IPS DF 6.9 (cell line): ENCODE data around the gene MARK3.

ENCODE experiments used
- DNase-seq: peaks from one replicate; pipeline ENCODE4 v3.0.0-alpha.2; 2013; ENCODE audit warnings: low read depth, low spot score
- H3K27ac ChIP-seq: one replicate; pipeline ENCODE4 v1.5.1; 2013; ENCODE audit warnings: low read length, control low read depth
- H3K27me3 ChIP-seq: 2 replicates; pipeline ENCODE4 v1.6.1; 2013; ENCODE audit warnings: mild to moderate bottlenecking, low read length; ENCODE audit not compliant: control insufficient read depth, insufficient read depth
- H3K36me3 ChIP-seq: 2 replicates; pipeline ENCODE4 v1.6.1; 2013; ENCODE audit warnings: low read length; ENCODE audit not compliant: control insufficient read depth, insufficient read depth
- H3K4me1 ChIP-seq: 2 replicates; pipeline ENCODE4 v1.6.1; 2013; ENCODE audit warnings: low read length; ENCODE audit not compliant: control insufficient read depth, insufficient read depth
- H3K4me3 ChIP-seq: 2 replicates; pipeline ENCODE4 v1.5.1; 2013; ENCODE audit warnings: mild to moderate bottlenecking, low read length
- H3K9me3 ChIP-seq: 2 replicates; pipeline ENCODE4 v1.6.1; 2013; ENCODE audit warnings: low read length, inconsistent platforms; ENCODE audit not compliant: control insufficient read depth, insufficient read depth
- WGBS: extraction: QIAGEN DNeasy Blood & Tissue Kit; methylation state at CpG from one replicate; pipeline ENCODE4 v1.1.7; 2013; ENCODE audit warnings: mixed read lengths, missing lambda C conversion rate; ENCODE audit not compliant: insufficient read length, insufficient coverage; 5-methylcytosine and 5-hydroxymethylcytosine counted together

MARK3 gene

GRCh38 chr14:103533137-103533998 lies 148.2 kb downstream of the MARK3 start:
- peaks cover 4% of the 10 kb centered on the region for H3K4me1 ChIP-seq
- no peaks in the 10 kb centered on the region for H3K9me3 ChIP-seq
- no CpG with 5 or more reads among the region's 23 CpGs for WGBS
- peaks cover 16% of the 10 kb centered on the region for H3K36me3 ChIP-seq
- no peak overlapping the region for H3K4me3 ChIP-seq
- H3K27me3 ChIP-seq: no peaks in the 10 kb centered on the region
- H3K27ac ChIP-seq: no peak overlapping the region
- no peak for DNase-seq

GRCh38 chr14:103533999-103534575 lies 148.9 kb downstream of the MARK3 start:
- H3K9me3 ChIP-seq: no peaks in the 10 kb centered on the region
- no peak for DNase-seq
- no peak overlapping the region for H3K27ac ChIP-seq
- WGBS: no CpG with 5 or more reads among the region's 25 CpGs
- peaks cover 4% of the 10 kb centered on the region for H3K4me1 ChIP-seq
- no peak overlapping the region for H3K4me3 ChIP-seq
- H3K36me3 ChIP-seq: peaks cover 16% of the 10 kb centered on the region
- H3K27me3 ChIP-seq: no peaks in the 10 kb centered on the region

GRCh38 chr14:103534576-103535061 lies 149.4 kb downstream of the MARK3 start:
- no CpG with 5 or more reads among the region's 22 CpGs for WGBS
- H3K27me3 ChIP-seq: no peaks in the 10 kb centered on the region
- peaks cover 4% of the 10 kb centered on the region for H3K4me1 ChIP-seq
- peaks cover 16% of the 10 kb centered on the region for H3K36me3 ChIP-seq
- no peak overlapping the region for H3K4me3 ChIP-seq
- H3K27ac ChIP-seq: no peak overlapping the region
- no peaks in the 10 kb centered on the region for H3K9me3 ChIP-seq
- no peak for DNase-seq

- Histone ChIP-seq H3K27ac (no peak overlapping the region), H3K4me3 (no peak overlapping the region), H3K36me3 (peaks cover 16% of the 10 kb centered on the region), H3K4me1 (no peaks in the 10 kb centered on the region), H3K9me3 (no peaks in the 10 kb centered on the region), H3K27me3 (no peaks in the 10 kb centered on the region)
- no CpG with 5 or more reads among the region's 21 CpGs for WGBS
- no peak for DNase-seq
Observed at GRCh38 chr14:103535081-103535890, 150.1 kb downstream of the MARK3 start.

GRCh38 chr14:103535891-103536565 lies 150.8 kb downstream of the MARK3 start:
- Histone ChIP-seq H3K4me1 (no peaks in the 10 kb centered on the region), H3K9me3 (no peaks in the 10 kb centered on the region), H3K27ac (no peak overlapping the region), H3K4me3 (no peak overlapping the region), H3K27me3 (no peaks in the 10 kb centered on the region), H3K36me3 (peaks cover 16% of the 10 kb centered on the region)
- DNase-seq: no peak
- no CpG with 5 or more reads among the region's 11 CpGs for WGBS

GRCh38 chr14:103536693-103537092 lies 151.5 kb downstream of the MARK3 start:
- no CpG with 5 or more reads among the region's 9 CpGs for WGBS
- no peaks in the 10 kb centered on the region for H3K9me3 ChIP-seq
- H3K4me1 ChIP-seq: peaks cover 6% of the 10 kb centered on the region
- peaks cover 16% of the 10 kb centered on the region for H3K36me3 ChIP-seq
- DNase-seq: no peak
- H3K27me3 ChIP-seq: no peaks in the 10 kb centered on the region
- no peak overlapping the region for H3K4me3 ChIP-seq
- no peak overlapping the region for H3K27ac ChIP-seq

- Histone ChIP-seq H3K9me3 (no peaks in the 10 kb centered on the region), H3K27me3 (no peaks in the 10 kb centered on the region), H3K4me1 (peaks cover 11% of the 10 kb centered on the region), H3K4me3 (no peak overlapping the region), H3K36me3 (peaks cover 14% of the 10 kb centered on the region), H3K27ac (no peak overlapping the region)
- DNase-seq: no peak
- no CpG with 5 or more reads among the region's 18 CpGs for WGBS
Observed at GRCh38 chr14:103537175-103537990, 152.2 kb downstream of the MARK3 start.

GRCh38 chr14:103538291-103539055 lies 153.3 kb downstream of the MARK3 start:
- no peak for DNase-seq
- Histone ChIP-seq H3K27ac (no peak overlapping the region), H3K36me3 (peaks cover 10% of the 10 kb centered on the region; the same call in 1 of the 2 replicates), H3K27me3 (no peaks in the 10 kb centered on the region), H3K9me3 (no peaks in the 10 kb centered on the region), H3K4me1 (peaks cover 18% of the 10 kb centered on the region), H3K4me3 (no peak overlapping the region)
- WGBS: no CpG with 5 or more reads among the region's 30 CpGs
